Stimulated activated CD4-positive, alpha-beta T cell treated with anti-CD3 and anti-CD28 coated beads, Interleukin-2, amount 100 ng/mL, for 4 hours (primary cell): ENCODE data around the gene PLD3.
"Not testable (repeated sequence)": the region's sequence is repeated elsewhere in the genome, so short reads cannot be mapped to it uniquely, and the experiment has no call there.

Experiments
- DNase-seq: peaks from one replicate; pipeline ENCODE4 v3.0.0-alpha.2; 2020; ENCODE audit warnings: low read depth

PLD3 gene

GRCh38 chr19:40332669-40333068 lies 15.8 kb upstream of the PLD3 start:
- no peak for DNase-seq

DNA sequence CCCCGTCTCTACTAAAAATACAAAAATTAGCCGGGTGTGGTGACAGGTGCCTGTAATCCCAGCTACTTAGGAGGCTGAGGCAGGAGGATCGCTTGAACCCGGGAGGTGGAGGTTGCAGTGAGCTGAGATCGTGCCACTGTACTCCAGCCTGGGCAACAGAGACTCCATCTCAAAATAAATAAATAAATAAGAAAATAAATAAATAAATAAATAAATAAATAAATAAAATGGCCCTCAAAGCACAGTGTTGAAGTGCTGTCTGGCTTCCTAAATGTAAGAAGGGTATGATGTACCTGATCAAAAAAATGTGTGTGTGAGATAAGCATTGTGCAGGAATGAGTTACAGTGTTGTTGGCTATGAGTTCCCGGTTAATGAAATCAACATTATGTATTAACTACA lies 15.4 kb upstream of the PLD3 start:
- not testable (repeated sequence) for DNase-seq

GRCh38 chr19:40335101-40335500 lies 13.4 kb upstream of the PLD3 start:
- DNase-seq = no peak

DNA sequence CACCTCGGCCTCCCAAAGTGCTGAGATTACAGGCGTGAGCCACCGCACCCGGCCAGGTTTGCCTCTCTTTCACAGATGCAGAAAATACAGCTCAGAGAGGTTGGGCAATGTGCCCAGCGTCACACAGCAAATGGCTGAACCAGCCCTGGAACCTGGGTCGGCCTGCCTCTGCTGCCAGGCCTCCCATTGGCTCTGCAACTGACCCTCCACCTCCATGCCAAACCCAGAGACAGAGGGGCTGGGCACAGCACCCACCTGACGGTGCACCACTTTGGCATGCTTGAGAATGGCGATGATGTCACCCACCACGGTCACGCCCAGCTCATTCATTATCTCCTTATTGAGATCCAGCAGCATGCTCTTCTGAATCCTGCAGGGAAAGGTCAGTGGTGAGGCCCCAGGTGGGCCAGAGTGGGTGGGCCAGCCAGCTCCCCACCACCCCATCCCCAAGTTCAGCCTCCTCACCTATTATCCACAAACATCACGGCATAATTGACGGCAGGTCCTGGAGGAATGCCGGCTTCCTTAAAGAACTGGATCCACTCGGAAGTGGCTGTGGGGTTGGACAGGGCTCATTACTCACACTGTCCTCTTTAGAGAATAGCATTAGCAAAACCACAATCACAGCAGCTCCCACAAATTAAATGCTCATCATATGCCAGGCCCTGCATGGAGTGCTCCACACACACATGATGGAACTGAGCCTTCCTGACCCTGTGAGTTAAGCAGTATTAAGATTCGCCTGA lies 12.5 kb upstream of the PLD3 start:
- DNase-seq = no peak

- DNase-seq = no peak
These were observed 11.9 kb upstream of the PLD3 start for GRCh38 chr19:40336601-40336900.

DNA sequence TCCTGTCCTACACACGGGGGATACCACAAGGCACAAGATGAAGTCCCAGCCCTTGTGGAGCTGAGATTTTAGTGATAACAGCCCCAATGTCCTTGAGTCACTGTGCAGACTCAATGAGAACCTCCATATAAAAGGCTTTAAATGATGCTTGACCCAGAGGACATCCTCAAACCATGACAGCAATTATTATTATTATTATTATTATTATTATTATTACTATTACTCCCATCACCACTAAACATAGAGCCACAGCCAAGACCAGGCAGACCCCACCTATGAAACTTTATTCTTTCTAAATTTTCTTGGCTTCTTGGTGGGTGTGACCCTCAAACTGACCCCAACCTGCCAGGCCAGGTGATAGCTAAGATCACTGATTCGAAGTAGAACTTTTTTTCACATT lies 11.4 kb upstream of the PLD3 start:
- DNase-seq = no peak

GRCh38 chr19:40337594-40337993 lies 10.9 kb upstream of the PLD3 start:
- no peak for DNase-seq

DNA sequence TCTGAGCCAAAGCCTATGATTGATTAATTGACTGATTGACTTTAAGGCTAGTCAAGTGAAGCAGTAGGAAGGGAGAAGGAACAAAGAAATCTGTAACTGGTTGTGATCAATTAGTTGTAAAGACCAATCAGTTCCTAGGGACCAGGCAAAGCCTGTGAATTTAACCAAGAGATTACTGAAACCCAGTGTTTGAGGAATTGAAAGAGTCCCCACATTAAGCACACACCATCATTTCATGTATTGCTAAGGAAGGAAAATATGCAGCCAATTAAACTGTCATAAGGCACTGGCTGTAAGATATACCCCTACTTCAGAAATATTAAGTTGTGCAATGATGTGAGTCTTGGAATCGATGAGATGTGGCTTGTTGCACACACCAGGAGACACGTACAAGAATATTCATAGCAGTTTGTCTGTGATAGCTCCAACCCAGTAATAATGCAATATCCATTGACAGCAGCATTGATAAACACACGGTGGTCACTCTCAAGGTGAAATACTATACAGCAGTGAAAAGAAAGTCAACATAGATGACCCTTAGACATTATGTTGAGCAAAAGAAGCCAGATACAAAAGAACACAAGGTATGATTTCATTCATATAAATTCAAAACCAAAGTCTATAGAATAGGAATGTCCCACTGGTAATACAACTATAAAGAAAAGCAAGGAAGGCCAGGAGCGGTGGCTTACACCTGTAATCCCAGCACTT lies 9.3 kb upstream of the PLD3 start:
- DNase-seq = no peak

GRCh38 chr19:40341601-40342482 lies 6.7 kb upstream of the PLD3 start:
- DNase-seq = no peak

DNA sequence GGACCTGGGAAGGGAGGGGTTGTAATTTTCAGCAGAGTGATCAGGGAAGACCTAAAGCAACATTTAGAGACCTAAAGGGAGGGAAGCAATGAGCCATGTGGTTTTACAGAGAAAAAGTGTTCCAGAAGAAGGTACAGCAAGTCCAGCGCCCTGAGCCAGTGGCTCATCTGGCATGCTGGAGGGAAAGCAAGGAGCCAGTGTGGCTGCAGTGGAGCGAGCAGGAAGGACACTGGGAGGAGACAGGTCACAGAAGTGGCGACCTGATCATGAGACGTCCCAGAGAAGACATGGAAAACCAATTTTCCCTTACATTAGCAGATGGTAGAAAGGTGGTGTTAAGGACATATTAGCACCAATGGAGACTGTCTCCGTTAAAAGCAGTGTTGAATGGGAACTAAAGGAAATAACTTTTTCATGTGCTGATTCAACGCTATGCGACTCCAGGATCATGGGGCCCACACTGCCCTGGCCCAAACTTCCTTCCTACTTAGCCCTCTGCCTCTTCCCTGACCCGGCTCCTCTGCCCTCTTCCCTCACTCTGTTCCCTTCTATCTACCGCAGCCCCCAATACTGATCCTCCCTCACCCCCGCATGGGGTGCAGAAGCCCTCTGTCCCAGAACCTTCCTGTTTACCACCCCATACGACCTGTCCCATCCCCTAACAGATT lies 5.7 kb upstream of the PLD3 start:
- no peak for DNase-seq

DNA sequence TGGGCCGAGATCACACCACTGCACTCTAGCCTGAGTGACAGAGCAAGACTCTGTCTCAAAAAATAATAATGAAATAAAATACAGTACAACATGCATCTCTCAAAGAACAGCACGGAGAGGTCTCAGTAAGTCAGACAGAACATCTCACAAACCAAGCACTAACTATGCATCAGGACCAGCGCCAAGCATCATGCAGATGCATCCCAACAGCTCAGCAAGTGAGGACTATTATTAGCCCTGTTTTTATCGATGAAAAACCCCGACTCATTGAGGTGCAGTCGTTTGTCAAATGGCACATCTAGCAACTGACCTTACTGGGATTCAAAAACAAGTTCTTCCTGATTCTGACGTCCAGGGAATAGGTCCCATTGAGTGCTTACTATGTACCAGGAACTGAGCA lies 4.1 kb upstream of the PLD3 start:
- DNase-seq = no peak

- DNase-seq = no peak
These were observed 539 bp downstream of the PLD3 start for GRCh38 chr19:40348961-40349507.

GRCh38 chr19:40355975-40356680 lies 7.6 kb downstream of the PLD3 start:
- no peak for DNase-seq

- DNase-seq = no peak
These were observed 8.4 kb downstream of the PLD3 start for GRCh38 chr19:40356681-40357595.

DNA sequence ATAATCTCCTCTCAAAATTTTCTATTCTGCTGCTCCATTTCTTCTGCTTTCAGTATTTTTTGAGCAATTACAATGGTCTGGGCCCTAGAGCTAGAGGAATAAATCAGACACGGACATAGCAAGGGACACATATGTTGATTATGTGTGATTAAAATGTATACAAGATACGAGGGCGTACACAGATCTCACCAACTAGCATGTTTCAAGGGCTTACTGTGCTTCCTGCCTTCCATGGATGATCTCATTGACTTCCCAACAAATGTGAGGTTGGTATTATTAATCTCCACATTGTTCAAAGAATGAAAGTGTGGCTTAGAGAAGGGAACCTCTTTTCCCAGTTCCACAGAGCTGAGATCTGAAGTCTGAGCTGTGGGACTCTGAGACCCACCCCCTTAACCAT lies 9.1 kb downstream of the PLD3 start:
- DNase-seq = no peak

GRCh38 chr19:40358773-40359172 lies 10.3 kb downstream of the PLD3 start:
- no peak for DNase-seq

DNA sequence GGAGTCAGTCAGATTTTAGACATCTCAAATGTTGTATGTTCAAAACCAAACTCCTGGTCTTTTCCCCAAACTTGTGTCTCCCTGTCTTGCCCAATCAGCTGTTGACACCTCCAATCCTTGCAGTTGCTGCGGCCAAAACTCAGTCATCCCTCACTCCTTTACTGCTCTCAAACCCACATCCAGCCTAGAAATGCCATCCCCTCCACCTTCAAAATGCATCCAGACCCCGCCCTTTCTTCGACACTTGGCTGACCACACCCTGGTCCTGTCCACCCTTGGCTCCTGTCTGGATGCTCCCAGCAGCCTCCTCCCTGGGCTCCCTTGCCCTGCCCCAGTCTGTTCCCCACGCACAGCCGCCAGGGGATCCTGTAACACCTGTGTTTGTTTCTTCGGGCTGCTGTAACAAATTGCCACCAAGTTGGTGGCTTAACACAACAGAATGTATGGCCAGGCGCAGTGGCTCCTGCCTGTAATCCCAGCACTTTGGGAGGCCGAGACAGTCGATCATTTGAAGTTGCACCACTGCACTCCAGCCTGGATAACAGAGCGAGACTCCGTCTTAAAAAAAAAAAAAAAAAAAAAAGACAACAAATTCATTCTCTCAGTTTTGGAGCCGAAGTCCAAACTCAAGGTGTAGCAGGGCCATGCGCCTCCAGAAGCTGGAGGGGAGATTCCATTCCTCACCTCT lies 11.7 kb downstream of the PLD3 start:
- DNase-seq = no peak

DNA sequence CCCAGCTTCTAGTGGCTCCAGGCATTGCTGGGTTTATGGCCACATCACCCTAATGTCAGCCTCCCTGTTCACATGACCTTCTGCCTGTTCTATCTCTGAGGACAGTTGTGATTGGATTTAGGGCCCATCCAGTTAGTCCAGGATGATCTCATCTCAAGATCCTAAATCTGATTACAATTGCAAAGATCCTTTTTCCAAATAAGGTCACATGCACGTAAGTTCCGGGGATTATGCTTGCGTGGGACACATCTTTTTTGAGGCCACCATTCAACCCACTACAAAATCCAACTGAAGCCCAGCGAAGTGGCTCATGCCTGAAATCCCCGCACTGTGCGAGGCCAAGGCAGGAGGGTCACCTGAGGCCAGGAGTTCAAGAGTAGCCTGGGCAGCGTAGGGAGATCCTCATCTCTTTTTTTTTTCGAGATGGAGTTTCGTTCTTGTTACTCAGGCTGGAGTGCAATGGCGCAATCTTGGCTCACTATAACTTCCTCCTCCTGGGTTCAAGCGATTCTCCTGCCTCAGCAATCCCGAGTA lies 12.3 kb downstream of the PLD3 start:
- no peak for DNase-seq

DNA sequence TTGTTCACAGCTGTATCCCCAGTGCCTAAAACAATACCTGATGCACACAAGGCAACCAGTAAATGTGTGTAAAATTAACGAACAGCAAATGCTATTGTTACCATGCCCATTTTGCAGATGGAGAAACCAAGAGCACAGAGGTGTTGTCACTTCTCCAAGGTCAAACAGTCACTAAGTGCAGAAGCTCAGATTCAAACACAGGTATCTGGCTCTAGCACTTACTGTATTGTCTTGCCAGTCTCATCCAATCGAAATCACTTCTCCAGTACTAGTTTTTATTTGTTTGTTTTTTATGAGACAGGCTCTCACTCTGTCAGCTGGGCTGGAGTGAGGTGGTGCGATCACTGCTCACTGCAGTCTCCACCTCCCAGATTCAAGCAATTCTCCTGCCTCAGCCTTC lies 13.7 kb downstream of the PLD3 start:
- no peak for DNase-seq

DNA sequence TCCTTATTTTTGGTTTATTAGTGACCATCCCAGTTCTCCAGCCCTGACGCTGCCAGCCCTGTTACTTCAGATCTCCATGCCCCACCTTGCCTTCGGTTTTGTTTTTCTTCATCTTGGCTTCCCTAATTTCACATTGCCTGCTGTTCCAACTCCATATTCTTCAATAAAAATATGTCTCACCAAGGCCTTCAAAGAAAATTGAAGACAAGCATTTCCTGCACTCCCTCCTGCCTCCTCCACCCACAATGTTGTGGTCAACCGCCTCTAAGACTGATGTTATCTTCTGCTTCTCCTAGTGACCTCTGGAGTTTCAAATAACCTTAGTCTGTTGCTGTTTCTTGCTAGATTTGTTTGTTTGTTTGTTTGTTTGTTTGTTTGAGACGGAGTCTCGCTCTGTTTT lies 14.6 kb downstream of the PLD3 start:
- DNase-seq = no peak
